ENCODE measurements around the gene NBEAL2.

Gene NBEAL2, protein sequence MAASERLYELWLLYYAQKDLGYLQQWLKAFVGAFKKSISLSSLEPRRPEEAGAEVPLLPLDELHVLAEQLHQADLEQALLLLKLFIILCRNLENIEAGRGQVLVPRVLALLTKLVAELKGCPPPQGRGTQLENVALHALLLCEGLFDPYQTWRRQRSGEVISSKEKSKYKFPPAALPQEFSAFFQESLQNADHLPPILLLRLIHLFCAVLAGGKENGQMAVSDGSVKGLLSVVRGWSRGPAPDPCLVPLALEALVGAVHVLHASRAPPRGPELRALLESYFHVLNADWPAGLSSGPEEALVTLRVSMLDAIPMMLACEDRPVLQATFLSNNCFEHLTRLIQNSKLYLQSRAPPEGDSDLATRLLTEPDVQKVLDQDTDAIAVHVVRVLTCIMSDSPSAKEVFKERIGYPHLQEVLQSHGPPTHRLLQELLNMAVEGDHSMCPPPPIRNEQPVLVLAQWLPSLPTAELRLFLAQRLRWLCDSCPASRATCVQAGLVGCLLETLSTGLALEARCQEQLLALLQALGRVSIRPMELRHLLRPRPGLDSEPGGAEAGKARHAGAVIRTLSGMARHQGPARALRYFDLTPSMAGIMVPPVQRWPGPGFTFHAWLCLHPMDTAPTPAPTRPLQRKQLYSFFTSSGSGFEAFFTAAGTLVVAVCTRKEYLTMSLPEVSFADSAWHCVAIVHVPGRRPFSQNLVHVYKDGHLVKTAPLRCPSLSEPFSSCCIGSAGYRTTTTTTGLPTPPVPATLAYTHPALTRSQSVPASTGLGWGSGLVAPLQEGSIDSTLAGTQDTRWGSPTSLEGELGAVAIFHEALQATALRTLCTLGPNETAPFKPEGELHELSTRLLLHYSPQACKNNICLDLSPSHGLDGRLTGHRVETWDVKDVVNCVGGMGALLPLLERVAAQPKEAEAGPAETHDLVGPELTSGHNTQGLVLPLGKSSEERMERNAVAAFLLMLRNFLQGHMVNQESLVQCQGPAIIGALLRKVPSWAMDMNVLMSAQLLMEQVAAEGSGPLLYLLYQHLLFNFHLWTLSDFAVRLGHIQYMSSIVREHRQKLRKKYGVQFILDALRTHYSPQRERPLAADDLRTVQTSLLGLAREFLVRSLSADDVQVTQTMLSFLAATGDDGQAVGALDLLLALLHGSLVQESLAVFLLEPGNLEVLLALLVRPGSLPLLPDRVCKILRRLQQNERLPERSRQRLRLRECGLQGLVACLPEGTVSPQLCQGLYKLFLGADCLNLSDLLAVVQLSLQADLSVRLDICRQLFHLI (N-terminal part only)

DNA sequence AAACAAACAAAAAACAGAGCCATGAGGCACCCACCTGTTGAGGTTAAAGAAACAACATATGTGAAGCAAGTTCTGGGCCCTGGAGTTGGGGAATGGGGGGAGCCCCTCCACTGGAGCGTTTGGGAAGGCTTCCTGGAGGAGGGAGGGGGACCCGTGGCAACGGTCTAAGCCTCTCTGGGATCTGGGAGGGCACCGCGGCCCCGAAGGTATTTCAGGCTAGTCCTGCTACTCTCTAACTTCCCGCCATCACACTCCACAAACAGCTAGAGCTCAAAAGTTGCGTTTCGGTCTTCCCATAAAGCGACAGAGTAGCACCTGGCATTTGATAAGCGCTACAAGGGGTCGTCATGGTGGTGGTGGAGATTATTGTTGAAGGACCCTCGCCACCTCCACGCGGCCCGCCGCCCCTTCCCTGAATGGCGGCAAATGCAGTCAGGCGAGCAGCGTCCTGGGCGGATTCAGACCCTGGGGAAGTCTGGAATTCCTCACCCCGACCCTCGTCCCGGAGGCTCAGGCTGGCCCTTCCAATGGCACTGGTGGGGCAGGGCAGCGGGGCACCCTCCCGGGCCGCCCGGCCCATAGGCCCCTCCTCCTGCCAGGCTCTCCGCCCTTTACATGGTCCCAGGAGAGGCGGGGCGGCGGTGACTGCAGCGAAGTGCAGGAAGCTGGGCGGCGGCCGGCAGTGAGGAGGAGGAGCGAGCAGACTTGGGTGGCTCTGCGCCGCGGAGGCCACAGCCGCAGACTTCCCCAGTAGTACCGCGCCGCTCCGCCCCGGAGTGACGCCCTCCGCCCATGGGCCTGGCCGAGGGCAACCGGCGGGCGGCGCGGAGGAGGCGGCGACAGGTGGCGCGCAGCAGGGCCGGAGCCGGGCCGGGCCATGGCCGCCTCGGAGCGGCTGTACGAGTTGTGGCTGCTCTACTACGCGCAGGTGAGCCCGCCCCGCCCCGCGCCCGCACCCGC is at the start of gene NBEAL2:
Gene NBEAL2 (plus strand): TSS at position 682 of the 960 bp plus-strand sequence. CDS start 196 bp downstream, at position 878.
- peak; percentile 89 for DNase-seq

DNA sequence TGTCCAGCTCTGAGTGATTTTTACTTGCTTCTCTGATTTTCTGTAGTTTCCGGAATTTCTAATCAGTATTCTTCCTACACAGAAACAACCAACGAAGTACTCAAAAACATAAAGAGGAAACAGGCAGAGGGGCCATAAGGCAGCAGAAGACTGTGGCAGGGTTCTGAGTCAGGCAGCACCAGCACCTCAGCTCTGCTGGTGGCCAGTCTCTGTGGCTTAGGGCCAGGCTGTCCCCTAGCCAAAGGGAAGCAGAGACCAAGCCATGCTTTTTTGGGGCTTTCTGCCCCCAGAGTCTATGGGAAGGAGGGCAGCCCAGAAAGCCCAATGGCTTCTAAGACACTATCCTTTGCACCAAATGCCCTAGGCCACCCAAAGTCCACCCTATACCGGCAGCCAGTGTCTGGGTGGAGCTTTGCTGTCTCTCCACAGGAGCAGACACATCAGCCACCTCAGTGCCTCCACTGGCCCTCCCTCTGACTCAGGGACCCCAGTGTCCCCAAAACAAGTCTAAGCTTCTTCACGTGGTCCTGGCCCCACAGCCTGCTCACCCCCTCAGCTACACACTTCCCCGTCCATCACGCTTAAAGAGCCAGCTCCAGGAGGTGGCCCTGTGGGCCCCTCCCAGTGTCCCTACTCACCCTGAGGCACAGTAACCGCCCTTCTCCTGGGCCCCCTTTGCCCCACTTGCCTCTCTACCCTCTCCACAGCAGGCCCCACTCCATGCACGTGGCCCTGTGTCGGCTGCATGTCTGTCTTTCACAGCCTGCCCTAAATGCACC is 49.1 kb upstream of the NBEAL2 start:
- no peak for DNase-seq

DNA sequence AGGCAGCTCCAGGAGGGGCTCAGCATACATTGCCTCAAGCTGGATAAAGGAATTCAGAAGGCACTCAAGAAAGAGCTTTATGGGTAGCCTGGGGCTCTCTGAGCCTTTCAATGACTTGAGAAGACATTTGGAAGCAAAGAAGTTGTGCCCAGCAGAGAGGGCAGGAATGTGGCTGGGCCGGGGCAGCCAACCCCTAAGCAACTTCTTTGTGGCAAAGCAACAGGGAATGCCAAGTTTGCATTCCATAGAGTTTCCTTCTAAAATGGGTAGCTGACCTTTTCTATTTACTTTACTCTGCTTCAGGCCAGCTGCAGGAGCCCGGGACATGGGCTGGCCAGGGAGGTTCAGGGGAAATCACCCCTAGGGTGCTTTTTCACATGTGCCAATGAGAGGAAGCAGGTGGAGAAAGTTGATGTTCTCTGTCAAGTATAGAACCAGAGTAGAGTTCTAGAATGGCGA is 48.5 kb upstream of the NBEAL2 start:
- DNase-seq, result no peak

DNA sequence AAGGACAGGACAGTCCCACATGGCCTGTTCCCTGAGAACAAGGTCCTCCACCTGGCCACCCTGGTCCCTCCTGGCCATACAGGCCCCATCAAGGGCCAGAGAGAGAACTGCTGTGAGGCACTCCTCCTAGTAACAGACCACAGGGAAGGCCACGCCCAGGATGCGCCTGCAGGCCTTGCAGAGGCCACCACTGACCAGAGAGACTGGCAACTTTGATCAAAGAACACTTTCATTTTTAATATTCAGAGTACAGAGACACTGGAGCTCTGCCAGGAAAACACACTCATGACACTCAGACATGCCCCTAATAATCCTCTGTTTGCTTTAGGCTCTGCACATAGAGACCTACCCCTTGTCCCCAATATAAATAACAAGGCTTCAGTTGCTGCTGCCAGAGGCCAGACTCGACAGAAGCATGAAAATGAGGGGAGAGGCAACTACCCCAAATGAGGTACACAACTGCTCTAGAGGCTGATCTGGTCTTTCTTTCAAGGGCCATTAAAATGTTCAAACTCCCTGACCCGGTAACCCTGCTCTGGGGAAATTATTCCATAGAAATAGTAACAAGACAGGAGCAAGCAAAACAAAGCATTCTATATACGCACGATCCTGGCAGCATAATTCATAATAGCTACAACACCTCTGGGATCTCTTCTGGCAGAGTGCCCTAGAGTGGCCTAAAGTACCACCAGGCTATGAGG is 47.7 kb upstream of the NBEAL2 start:
- no peak for DNase-seq

DNA sequence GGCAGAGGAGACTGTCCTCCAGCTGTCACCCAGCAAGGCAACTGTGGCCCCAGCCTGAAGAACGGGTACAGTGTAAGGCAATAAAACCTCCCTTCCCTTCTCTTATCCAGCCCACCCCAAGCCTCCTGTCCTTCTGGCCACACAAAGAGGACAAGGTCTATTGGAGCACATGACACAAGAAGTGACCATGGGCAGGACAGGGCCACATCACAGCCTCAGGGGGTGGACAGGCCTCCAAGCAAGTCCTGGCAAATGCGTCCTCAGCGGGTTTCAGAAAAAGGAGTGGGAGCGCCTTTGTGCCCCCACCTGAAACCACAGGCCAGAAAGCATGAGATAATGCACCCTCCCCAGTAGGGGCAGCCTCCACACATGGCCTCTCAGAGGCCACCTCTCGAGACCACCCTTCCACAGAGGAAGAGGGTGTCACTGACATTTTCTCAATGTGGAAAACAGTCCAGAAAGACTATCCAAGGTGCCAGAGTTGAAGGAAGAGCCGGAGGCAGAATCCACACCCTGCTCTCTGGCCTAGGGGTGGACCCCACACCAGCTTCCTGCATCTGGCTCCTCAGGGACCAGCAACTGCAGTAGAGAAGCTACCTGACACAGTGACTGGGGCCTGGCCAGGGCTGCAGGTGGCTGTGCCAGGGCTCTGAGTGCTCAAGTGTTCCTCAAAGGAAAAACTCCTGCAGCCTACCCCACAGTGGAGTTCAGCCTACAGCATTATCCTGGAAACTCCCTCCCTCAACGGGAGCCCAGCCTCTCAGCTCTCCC is 46.8 kb upstream of the NBEAL2 start:
- no peak for DNase-seq

DNA sequence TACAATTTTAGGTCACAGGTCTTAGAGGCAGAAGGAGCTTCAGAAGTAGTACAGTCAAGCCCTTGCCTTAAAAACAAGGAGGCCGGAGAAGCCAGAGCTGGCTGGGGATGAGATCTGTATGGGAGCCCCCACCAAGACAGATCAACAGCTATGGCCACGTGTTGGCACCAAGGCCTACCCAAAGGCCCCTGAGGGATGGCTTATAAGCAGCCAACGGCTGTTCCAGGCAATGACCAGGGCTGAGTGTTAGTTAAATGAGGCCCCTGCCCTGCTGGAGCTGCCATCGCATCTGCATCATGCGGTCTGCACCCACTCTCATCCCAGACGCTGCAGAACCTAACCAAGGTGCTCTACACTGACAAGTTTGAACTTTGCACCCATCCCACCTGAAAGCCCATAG is 46.2 kb upstream of the NBEAL2 start:
- DNase-seq, result no peak

DNA sequence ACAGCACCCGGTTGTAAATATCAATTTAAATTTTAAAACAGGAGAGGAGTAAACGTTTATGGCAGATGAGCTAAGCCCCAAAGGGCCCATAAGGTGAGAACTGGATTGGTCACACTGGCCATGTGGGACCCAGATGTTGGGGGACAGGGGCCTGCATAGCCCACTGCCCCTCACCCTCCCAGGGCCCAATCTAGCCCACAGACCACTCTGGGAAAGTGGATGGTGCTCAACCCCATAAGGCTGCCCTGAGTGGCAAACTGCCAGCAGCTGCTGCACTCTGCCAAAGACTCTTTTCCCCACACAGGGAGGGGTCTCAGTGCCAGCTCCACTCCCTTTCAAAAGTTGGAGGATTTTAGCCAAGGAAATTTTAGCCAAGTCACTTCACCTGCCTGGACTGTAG is 45.4 kb upstream of the NBEAL2 start:
- DNase-seq, result no peak

DNA sequence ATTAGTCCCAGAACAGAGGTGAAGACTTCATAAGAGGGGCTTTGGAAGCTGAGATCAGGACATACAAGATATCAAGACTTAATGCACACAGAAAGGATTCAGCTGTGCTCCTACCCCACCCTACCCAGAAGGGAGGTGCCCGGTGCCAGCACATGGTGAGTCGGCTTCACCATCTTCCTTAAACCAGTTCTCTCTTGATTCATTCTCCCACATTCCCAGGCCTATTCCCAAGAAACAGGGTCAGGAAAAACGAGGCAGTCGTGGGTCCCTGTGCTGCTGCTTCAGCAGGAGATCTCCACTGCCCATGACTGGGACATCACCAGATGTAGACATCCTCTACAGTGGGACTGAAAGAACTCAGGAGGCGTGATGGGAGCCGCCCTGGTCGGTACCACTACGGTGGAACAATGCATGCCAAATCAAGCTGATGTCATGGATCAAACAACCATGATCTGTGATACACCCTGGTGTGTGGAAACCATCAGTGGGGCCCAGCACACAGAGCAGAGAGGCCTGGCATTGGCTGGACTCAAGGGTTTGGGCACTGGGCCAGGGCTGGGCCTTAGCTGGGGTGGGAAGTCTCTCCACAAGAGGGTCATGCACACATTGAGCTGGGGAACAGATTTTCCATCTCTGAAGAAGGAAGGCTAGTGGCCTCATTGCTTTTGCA is 44.8 kb upstream of the NBEAL2 start:
- DNase-seq, result no peak

DNA sequence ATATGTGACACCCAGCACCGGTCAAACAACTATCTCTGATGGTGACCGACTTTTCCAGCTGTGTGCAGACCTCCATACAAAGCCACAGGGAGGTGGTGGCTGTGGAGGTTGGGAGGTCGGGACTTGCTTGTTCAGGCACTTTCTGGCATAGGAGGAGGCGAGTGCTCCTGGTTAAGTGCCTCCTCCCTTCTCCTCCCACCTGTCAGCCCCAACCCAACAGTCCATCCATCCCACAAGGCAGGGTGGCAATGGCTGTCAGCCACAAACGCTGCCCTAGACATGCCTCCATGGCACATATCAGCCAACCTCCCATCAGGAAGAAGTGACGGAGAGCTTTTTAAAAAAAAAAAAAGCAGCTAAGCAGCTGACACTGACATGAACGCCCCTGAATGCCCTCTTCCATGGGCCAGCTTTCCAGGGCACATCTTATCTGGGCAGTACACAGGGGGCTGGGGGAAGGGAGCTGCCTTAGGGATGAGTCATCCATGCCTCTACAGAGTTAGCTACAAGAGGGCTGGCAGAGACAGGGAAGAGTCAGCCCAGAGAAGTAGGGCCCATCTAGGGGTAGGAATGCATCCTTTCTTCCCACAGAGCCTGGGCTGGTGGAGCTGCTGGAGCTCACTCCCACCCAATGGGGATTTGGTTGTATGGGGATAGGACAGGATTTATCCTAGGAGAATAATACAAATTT is 44.2 kb upstream of the NBEAL2 start:
- DNase-seq, result peak; percentile 36

DNA sequence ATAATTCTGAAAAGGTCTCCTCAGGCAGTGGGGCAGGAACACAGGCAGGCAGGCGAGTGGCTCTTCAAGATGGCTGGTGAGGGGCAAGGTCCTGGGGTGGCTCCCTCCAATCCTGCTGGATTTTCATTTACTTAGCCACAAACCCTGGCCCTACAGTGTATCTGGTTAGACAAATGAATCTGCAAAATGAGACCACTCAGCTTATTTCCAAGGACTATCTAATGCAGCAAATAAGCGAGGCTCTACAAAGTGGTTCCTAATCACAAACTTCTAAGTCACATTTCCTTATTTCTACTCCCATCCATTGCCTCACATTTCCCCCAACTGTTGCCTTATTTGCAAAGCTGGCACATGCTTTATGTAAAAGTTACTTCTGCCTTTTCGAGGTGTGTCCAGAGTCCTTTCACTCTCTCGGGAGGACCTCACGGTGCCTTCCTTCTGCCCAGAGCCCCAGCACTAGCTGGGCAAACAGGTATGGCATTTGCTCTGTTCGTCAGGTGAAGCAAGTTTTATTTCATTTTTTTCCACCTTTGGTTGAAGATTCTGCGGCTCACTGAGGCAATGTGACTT is 43.4 kb upstream of the NBEAL2 start:
- no peak for DNase-seq

DNA sequence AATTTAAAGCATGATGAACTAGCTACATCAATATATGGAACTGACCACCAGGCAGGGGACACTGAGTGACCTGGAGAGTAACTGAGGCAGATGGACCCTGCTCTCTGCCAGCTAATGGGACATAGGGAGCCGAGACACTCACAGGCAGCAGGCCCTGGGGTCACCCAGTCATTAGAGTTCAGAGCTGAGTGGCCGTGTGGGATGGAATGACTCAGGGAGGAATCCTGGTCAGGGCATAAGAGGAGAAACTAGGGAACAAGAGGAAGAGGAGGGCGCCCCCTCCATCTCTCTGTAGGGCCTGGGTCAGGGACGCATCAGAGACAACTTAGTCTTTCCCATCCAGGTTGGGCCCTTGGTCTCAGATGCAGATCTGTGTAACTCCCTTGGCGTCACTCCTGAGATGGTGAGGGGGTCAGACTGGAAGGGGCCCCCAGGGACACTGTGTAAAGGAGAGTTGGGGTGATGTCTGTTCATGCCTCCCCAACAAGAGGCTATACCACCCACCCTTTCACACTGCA is 42.7 kb upstream of the NBEAL2 start:
- no peak for DNase-seq

DNA sequence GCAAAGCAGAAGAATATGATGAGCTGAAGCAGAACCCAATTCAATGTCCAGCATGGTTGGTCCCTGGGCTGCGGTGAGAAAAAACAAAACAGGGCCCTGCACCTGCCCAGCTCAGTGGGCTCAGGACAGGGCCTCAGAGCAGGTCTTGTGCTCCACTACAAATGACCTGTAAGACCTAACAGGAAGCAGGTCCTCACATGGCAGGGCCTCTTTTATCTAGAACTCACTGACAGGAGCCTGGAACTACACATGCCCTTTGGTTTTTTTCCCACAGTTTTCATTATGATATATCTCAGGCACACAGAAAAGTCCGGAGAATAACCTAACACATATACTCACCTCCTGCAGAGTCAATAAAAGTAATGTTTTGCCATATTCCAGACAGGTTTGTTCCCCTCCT is 41.3 kb upstream of the NBEAL2 start:
- no peak for DNase-seq

DNA sequence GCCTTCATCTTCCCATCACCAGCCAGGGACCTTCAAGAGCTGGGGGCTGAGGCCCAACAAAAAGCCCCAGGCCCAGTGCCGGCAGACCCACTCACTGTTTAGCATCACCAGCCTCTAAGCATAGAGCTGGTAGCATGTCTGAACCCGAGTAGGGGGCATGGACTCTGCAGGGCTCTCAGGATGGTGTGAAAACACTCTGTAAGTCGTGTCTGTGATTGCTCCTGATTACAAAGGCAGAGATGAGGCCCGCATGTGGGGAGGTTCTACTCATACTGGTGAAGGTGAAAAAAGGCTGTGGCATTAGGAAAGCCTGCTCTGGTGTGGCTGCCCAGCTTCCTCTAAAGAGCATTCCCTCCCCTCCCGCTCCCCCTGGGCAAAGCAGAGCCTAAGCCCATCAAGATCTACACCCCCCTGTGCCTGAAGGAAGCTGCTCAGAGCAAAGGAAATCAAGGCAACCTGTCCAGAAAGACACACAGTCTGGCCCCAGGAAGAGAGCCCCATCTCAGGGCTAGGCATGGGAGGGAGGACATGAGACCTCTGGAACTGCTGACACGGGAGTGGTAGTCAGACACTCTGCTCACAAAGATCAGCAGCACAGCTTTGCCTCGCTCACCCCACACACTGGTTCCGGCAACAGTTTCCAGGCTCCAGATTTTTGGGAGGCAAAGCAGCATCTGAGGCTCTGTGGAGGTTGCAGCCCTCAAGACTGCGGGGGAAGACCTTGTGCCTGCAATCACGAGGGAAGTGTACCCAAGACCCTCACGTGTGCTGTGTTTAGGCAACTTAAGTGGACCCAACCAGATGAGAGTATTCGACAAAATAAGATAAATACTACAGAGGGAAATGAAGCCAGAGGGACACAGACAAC is 39.7 kb upstream of the NBEAL2 start:
- DNase-seq, result no peak

DNA sequence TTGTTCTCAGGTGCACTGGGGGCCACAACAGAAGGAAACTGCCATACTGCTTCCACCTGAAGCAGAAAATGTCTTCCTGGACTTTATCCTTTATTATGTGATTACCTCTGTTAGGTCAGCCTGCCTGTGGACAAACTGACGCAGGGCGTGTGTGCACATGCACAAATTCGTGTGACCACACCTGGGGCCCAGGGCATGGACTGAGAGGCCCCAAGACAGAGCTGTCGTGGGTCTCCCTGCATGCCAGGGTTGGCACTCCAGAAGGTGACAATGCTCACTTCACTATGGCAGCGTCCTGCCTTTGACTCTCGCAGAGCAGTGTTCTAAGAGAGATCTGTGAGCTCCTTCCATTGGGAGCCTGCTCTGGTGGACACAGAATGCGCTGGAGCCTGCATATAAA is 37.4 kb upstream of the NBEAL2 start:
- no peak for DNase-seq

DNA sequence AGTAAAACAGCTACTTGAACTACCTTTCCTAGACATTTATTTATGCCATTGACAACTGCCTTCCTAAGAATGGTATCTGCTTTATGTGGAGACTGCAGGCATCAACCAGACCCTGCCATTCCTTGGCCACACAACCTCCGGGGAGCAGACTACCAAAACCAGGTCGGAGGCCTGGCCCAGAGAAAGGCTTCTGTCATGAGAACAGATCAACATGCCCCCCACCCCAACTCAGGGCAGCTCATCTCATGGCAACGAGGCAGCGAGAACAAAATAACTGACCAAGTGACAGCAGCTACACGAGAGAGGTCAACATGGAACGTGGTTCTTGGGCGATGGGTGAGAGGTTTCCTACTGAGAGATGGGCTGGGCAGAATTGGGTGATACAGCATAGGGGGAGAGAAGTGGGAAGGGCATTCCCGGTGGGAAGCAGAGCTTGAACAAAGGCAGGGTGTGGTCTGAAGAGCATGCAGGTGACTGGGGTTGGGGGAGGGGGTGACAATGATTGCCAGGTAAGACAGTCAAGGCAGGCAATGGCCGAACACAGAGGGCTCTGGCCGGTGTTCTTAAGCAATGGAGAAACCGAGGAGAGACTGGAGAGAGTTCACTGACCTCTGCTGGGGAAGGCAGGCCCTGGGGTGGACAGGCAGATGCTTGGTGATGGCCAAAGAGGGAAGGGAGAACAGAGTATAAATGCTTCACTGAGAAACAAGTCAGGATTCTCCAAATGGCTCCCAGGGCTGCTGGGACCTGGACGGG is 36.8 kb upstream of the NBEAL2 start:
- DNase-seq, result no peak
